K562 (cell line): ENCODE results near the gene TMPRSS5. TPM values are rescaled to one million over a fixed set of nuclear protein-coding genes. Genes with fewer than 3 reads are reported as not detected.
A peak's percentile ranks its signal among the peaks of the same experiment; 100 is the strongest.

ENCODE experiments used
- BCOR ChIP-seq: fragments of 450-650 bp; IDR thresholded peaks from 2 replicates; pipeline ENCODE4 v1.6.1; 2016
- CHD2 ChIP-seq: IDR thresholded peaks from 2 replicates; pipeline ENCODE4 v1.6.1; 2011; ENCODE audit warnings: low read depth, low read length
- HDAC8 ChIP-seq: fragments of 450-650 bp; IDR thresholded peaks from 2 replicates; pipeline ENCODE4 v1.6.1; 2016; ENCODE audit warnings: mild to moderate bottlenecking, missing genetic modification characterization, moderate library complexity, missing compliant biosample characterization
- MYBL2 ChIP-seq, 2 experiments: fragments of 450-650 bp in 1 of 2; sonication (generic) in 1 of 2; formaldehyde crosslinking in 1 of 2; IDR thresholded peaks; 2 replicates each; pipeline versions ENCODE4 v1.6.1 to v1.8.1; 2017 to 2022; ENCODE audit warnings: borderline replicate concordance in 1 of 2, inconsistent platforms in 1 of 2, low read depth in 1 of 2, mild to moderate bottlenecking in 1 of 2, missing genetic modification reagents in 1 of 2, moderate library complexity in 1 of 2
- NR4A1 ChIP-seq, 2 experiments: fragments of 250-450 bp in 1 of 2; fragments of 450-650 bp in 1 of 2; sonication (Bioruptor Pico) in 1 of 2; IDR thresholded peaks; 2 replicates each; pipeline versions ENCODE4 v1.4.0 to v1.6.1; 2016 to 2020; ENCODE audit warnings: mild to moderate bottlenecking in 2 of 2, missing compliant biosample characterization in 1 of 2, missing genetic modification characterization in 1 of 2, moderate library complexity in 1 of 2
- PML ChIP-seq: IDR thresholded peaks from 2 replicates; pipeline ENCODE4 v1.6.1; 2012; ENCODE audit warnings: low read length, inconsistent platforms
- RBM15 ChIP-seq: fragments of 200-400 bp; formaldehyde crosslinking; IDR thresholded peaks from 2 replicates; pipeline ENCODE4 v1.6.1; 2018; ENCODE audit warnings: mild to moderate bottlenecking, low read length, moderate library complexity; ENCODE audit not compliant: insufficient read depth
- RBM34 ChIP-seq: fragments of 200-400 bp; formaldehyde crosslinking; IDR thresholded peaks from 2 replicates; pipeline ENCODE4 v1.6.1; 2018; ENCODE audit warnings: low read length, borderline replicate concordance; ENCODE audit not compliant: insufficient read depth
- SAFB2 ChIP-seq: fragments of 200-400 bp; formaldehyde crosslinking; IDR thresholded peaks from 2 replicates; pipeline ENCODE4 v1.6.1; 2018; ENCODE audit warnings: borderline replicate concordance, low read length, low read depth, moderate library complexity; ENCODE audit not compliant: severe bottlenecking
- STAT5A ChIP-seq: IDR thresholded peaks from 2 replicates; pipeline ENCODE4 v1.6.1; 2012; ENCODE audit warnings: low read length, inconsistent platforms, borderline replicate concordance
- TARDBP ChIP-seq: fragments of 450-650 bp; IDR thresholded peaks from 2 replicates; pipeline ENCODE4 v1.6.1; 2016
- ZFP30 ChIP-seq: fragments of 250-450 bp; sonication (Bioruptor Pico); IDR thresholded peaks from 2 replicates; pipeline ENCODE4 v1.8.0; 2022; ENCODE audit warnings: moderate library complexity, mild to moderate bottlenecking, inconsistent platforms, borderline replicate concordance
- ZNF695 ChIP-seq: fragments of 450-650 bp; formaldehyde crosslinking; IDR thresholded peaks from 2 replicates; pipeline ENCODE4 v1.4.0; 2020; ENCODE audit warnings: mild to moderate bottlenecking, moderate library complexity
- ZNF77 ChIP-seq: fragments of 250-450 bp; sonication (Bioruptor Pico); IDR thresholded peaks from 2 replicates; pipeline ENCODE4 v1.5.0; 2020
- polyA plus RNA-seq, 8 experiments: library from polyadenylated mRNA; depleted of rRNA in 4 of 8; stranded (reverse) in 5 of 8; unstranded in 3 of 8; fragments of >200 nt; fragmentation: Nextera tagmentation in 2 of 8; fragmentation: Illumina TruSeq in 1 of 8; extraction: Ambion mirVana in 2 of 8; extraction: Trizol in 1 of 8; gene quantifications; 2 replicates each; pipeline versions ENCODE4 v1.2.1 to v1.2.3, GENCODE V29; 2011 to 2014; ENCODE audit warnings: inconsistent platforms in 1 of 8, missing spikeins in 1 of 8
- total RNA-seq, 7 experiments: library from RNA; depleted of rRNA in 6 of 7; stranded (reverse); fragments of >200 nt in 6 of 7; fragmentation: Illumina TruSeq in 2 of 7; extraction: Trizol in 2 of 7; gene quantifications; 2 replicates each; pipeline versions ENCODE4 v1.2.1 to v1.2.3, GENCODE V29; 2011 to 2021; ENCODE audit warnings: low replicate concordance in 1 of 7
- TF ChIP-seq, protein P1 (sequence below): fragments of 450-650 bp; IDR thresholded peaks from 2 replicates; pipeline ENCODE4 v1.6.1; 2018; ENCODE audit warnings: mild to moderate bottlenecking, low read depth; ENCODE audit not compliant: partially characterized antibody
- TF ChIP-seq, protein P2 (sequence below): fragments of 150-350 bp; conservative IDR thresholded peaks from 2 replicates; pipeline ENCODE4 v1.6.1; 2014; ENCODE audit warnings: low read length
- TF ChIP-seq, protein P3 (sequence below): sonication (generic); formaldehyde crosslinking; IDR thresholded peaks from 2 replicates; pipeline ENCODE4 v1.8.0; 2022; ENCODE audit warnings: mild to moderate bottlenecking, missing genetic modification reagents, borderline replicate concordance

Gene TMPRSS5
- total and polyA plus RNA-seq, 9 of the 15 experiments (the other 6 are each of a cell fraction or from before 2014, with no cell fraction given) = 0.07 to 0.49 (median 0.17) TPM; not detected in 1

DNA sequence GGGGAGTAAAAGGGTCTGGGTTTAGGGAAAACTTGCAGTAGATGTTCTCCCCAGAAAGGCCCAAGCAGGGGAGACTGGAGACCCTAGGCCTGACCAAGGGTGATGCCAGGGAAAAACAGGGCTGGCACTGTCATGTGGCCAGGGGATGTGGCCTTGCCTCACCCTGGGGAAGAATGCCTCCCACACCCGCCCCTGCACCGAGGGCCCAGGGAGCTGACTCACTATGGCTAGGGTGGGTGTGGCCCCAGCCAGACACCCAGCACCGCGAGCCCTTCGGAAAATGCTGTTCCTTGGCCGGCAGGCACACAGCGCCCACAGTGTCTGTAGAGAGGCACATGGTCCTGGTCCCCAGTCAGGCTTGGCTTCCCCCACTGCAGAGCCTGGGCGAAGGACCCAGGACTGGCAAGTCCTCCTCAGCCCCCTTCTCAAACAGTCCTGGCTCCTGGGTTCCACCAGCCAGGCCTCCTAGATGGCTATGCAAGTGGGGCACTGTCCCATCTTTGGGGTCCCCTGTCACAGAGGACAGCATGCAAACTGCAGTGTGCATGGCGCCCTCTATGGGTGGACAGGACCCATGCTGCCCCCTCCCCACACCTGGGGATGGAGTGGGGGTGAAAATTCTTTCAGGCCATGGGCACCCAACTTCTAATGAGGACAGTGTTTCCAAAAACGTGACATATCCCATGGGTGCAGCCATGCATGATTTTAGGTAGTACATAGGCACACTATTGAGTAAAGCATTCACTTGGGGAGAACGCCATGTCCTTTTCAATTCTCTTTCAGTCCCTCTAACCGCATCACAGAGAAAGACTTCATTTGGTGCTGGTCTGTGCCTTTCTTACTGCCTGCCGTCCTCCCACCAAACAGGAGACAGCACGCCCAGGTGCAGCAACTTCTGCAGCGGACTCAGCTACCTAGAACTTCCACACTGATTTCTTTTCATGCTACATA, 15.2 kb downstream of the TMPRSS5 start (continued):
- TF ChIP-seq STAT5A (no peak; the same call in 1 of the 2 replicates), BCOR (0 out of 2 replicates have a peak, but pooled peaks have one; percentile 32), HDAC8 (no peak; the same call in 1 of the 2 replicates), TARDBP (no peak), ZNF77 (CRISPR knock-in tag) (no peak), SAFB2 (no peak), MYBL2 (IDR thresholded peaks at IDR 0.05; ENCODE audit: low read depth) (no peak), MYBL2 (CRISPR knock-in tag; IDR thresholded peaks at IDR 0.05; ENCODE audit: borderline replicate concordance) (no peak), ZNF695 (CRISPR knock-in tag) (no peak), PML (peak; percentile 30; the same call in 1 of the 2 replicates), CHD2 (0 out of 2 replicates have a peak, but pooled peaks have one; percentile 29), RBM15 (no peak), ZFP30 (CRISPR knock-in tag) (no peak), RBM34 (no peak), NR4A1 (CRISPR knock-in tag; IDR thresholded peaks at IDR 0.05) (no peak), NR4A1 (tag; IDR thresholded peaks at IDR 0.05) (peak; percentile 87; the same call in 1 of the 2 replicates)
- TF ChIP-seq, protein P1, sequence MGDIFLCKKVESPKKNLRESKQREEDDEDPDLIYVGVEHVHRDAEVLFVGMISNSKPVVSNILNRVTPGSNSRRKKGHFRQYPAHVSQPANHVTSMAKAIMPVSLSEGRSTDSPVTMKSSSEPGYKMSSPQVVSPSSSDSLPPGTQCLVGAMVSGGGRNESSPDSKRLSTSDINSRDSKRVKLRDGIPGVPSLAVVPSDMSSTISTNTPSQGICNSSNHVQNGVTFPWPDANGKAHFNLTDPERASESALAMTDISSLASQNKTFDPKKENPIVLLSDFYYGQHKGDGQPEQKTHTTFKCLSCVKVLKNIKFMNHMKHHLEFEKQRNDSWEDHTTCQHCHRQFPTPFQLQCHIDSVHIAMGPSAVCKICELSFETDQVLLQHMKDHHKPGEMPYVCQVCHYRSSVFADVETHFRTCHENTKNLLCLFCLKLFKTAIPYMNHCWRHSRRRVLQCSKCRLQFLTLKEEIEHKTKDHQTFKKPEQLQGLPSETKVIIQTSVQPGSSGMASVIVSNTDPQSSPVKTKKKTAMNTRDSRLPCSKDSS = no peak
- TF ChIP-seq, protein P2, sequence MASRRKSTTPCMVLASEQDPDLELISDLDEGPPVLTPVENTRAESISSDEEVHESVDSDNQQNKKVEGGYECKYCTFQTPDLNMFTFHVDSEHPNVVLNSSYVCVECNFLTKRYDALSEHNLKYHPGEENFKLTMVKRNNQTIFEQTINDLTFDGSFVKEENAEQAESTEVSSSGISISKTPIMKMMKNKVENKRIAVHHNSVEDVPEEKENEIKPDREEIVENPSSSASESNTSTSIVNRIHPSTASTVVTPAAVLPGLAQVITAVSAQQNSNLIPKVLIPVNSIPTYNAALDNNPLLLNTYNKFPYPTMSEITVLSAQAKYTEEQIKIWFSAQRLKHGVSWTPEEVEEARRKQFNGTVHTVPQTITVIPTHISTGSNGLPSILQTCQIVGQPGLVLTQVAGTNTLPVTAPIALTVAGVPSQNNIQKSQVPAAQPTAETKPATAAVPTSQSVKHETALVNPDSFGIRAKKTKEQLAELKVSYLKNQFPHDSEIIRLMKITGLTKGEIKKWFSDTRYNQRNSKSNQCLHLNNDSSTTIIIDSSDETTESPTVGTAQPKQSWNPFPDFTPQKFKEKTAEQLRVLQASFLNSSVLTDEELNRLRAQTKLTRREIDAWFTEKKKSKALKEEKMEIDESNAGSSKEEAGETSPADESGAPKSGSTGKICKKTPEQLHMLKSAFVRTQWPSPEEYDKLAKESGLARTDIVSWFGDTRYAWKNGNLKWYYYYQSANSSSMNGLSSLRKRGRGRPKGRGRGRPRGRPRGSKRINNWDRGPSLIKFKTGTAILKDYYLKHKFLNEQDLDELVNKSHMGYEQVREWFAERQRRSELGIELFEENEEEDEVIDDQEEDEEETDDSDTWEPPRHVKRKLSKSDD = no peak
- TF ChIP-seq, protein P3, sequence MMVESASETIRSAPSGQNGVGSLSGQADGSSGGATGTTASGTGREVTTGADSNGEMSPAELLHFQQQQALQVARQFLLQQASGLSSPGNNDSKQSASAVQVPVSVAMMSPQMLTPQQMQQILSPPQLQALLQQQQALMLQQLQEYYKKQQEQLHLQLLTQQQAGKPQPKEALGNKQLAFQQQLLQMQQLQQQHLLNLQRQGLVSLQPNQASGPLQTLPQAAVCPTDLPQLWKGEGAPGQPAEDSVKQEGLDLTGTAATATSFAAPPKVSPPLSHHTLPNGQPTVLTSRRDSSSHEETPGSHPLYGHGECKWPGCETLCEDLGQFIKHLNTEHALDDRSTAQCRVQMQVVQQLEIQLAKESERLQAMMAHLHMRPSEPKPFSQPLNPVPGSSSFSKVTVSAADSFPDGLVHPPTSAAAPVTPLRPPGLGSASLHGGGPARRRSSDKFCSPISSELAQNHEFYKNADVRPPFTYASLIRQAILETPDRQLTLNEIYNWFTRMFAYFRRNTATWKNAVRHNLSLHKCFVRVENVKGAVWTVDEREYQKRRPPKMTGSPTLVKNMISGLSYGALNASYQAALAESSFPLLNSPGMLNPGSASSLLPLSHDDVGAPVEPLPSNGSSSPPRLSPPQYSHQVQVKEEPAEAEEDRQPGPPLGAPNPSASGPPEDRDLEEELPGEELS (CRISPR knock-in tag) = no peak
